GM20000 (cell line): ENCODE data around the gene MPDU1.

ENCODE experiments used
- DNase-seq: peaks from one replicate; pipeline ENCODE4 v3.0.0; 2012; ENCODE audit warnings: low spot score
- CTCF ChIP-seq: IDR thresholded peaks from 2 replicates; pipeline ENCODE4 v1.5.1; 2012; ENCODE audit warnings: mild to moderate bottlenecking, control low read depth; ENCODE audit errors: extremely low read depth, missing control alignments

Gene MPDU1

GRCh38 chr17:7587420-7588151, 3.9 kb downstream of the MPDU1 start:
- no peak for TF ChIP-seq CTCF
- DNase-seq, result no peak

DNA sequence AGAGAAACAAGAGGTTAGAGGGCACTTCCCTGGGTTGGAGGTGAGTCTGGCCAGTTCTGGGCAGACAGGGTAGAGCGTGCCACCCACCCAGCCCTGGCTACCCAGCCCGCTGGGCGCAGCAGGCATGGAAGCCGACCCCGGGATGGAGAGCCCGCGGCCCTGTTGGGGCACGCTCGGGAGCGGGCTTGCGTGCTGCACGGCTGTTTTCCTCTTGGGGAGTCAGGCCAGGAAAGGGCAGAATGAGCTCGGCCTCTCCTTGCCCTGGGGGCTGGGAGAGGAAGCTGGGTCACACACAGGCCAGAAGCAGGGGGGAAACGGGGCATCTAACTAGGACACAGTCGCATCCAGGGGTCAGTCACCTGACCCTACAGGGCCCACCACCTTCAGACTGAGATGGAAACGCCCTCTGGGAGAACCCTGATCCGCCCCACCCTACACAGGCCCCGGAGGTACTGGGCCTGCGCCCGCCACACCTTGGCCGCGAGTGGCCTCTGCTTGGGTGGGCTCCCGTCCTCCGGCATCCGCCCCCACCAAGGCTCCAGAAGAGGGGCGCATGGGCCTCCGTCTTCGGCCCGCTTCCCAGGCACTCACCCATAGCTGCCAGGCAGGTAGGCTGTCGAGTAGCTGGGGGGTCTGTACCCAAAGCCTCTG, 5.0 kb downstream of the MPDU1 start:
- peak; percentile 41 for DNase-seq
- TF ChIP-seq CTCF, result no peak

DNA sequence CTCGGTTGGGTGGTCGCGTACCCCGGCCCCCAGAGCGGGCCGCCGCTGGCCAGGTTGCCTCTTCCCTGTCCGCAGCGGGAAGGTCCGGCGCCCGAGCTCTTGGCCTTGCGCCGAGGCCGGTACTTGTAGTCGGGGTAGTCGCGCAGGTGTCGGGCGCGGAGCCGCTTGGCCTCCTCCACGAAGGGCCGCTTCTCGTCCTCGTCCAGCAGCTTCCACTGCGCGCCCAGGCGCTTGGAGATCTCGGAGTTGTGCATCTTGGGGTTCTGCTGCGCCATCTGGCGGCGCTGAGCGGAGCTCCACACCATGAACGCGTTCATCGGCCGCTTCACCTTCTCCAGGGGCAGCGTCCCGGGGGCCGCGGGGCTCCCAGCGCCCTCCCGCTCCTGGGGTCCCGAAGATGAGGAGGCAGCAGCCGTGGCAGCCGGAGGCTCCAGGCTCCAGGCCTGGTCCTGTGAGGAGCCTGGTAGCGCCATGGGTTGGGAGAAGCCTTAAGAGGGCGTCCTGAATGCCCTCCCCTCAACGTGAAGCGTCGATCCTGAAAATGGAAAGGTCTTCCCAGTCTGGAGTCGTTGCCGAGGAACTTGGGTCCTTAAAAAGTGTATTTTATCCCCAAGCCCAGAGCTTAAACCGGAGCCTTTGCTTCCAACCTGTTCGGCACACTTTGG, 5.7 kb downstream of the MPDU1 start:
- TF ChIP-seq CTCF, result peak; percentile 83
- DNase-seq, result peak; percentile 90

DNA sequence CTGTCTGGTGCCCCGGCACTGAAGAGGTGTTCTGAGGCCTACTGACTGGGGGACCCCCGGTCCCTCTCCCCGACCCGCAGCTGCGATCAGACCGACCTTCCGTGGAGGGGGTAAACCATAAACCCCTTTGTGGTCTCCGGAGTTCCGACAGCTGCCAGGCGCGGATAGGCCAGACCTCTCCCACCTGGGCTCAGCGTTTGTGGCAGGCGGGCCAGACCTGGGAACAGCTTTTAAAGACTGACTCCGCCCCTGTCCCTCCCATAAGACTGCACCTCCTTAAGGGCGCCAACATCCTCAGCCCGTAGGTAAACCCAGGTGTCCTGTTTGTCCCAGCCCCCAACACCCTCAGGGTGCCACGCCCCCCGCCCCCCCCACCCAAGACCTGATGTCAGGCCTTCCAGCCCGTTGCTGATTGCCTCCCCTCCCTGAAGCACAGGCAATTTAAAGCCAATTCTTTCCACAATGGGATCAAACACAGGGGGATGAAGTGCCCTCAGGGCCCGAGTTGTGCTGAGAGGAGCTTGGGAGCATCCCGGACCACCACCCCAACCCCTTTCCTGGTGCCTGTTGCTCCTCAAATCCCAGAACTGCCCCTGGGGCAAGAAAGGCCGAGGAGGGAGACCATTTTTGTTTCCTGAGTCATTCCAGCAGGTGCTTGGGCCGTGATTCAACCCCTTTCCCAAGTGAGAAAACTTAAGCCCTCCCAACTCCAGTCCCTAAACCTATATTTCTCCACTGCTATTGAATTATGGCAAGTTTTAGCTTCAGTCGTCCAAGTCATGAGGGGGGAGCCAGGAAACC, 6.4 kb downstream of the MPDU1 start, which contains the start of gene SOX15:
TSS of gene SOX15 (minus strand) at position 204 of the 801 bp plus-strand sequence. CDS start 418 bp downstream, outside the sequence.
- TF ChIP-seq CTCF, result no peak
- DNase-seq, result no peak

- no peak for DNase-seq
- no peak for TF ChIP-seq CTCF
Observed at GRCh38 chr17:7590743-7591142, 7.1 kb downstream of the MPDU1 start.

- DNase-seq, result no peak
- TF ChIP-seq CTCF, result no peak
Observed at GRCh38 chr17:7591596-7591995, 7.9 kb downstream of the MPDU1 start.
